H1 (cell line): ENCODE results near the gene SMCO1. TPM values are rescaled to one million over a fixed set of nuclear protein-coding genes. Genes with fewer than 3 reads are reported as not detected.

Source experiments
- CTCF ChIA-PET: fragments of 300-600 bp; sonication (Branson Sonifier 250); formaldehyde crosslinking; loops from one replicate; lab custom pipeline; 2021; ENCODE audit not compliant: partially characterized antibody; lab: Charles Lee
- POLR2A ChIA-PET: fragments of 300-600 bp; sonication (Branson Sonifier 250); formaldehyde crosslinking; loops from one replicate; lab custom pipeline; 2021; ENCODE audit warnings: inconsistent platforms; ENCODE audit not compliant: partially characterized antibody; lab: Charles Lee
- DNase-seq, 2 experiments: peaks; one replicate each; pipeline versions ENCODE4 v3.0.0 to v3.0.0-alpha.2; 2010 to 2022; ENCODE audit warnings: low spot score in 2 of 2, low read depth in 1 of 2, mixed read lengths in 1 of 2
- FAIRE-seq: peaks from 2 replicates; lab custom pipeline; 2011; peaks lifted over from hg19 to GRCh38; lab: Jason Lieb, UNC
- H2AFZ ChIP-seq: 2 replicates; pipeline ENCODE4 v1.8.1; 2012; ENCODE audit warnings: low read length, inconsistent platforms
- H2AK5ac ChIP-seq: 2 replicates; pipeline ENCODE4 v1.6.1; 2013; ENCODE audit warnings: low read depth, low read length
- H2BK120ac ChIP-seq: replicated peaks from 2 replicates; pipeline ENCODE3; 2013; ENCODE audit warnings: low read depth, low read length, inconsistent platforms
- H2BK12ac ChIP-seq: 2 replicates; pipeline ENCODE4 v1.6.1; 2013; ENCODE audit warnings: low read depth, low read length
- H2BK15ac ChIP-seq: 2 replicates; pipeline ENCODE4 v1.6.1; 2013; ENCODE audit warnings: low read length
- H2BK20ac ChIP-seq: 2 replicates; pipeline ENCODE4 v1.6.1; 2013; ENCODE audit warnings: low read length
- H2BK5ac ChIP-seq: 2 replicates; pipeline ENCODE4 v1.6.1; 2013; ENCODE audit warnings: low read depth, low read length
- H3K14ac ChIP-seq: 2 replicates; pipeline ENCODE4 v1.6.1; 2013; ENCODE audit warnings: inconsistent platforms; ENCODE audit not compliant: insufficient read length
- H3K18ac ChIP-seq: 2 replicates; pipeline ENCODE4 v1.6.1; 2013; ENCODE audit warnings: low read length; ENCODE audit errors: extremely low read depth
- H3K23ac ChIP-seq: 2 replicates; pipeline ENCODE4 v1.6.1; 2013; ENCODE audit warnings: inconsistent platforms; ENCODE audit not compliant: insufficient read length
- H3K23me2 ChIP-seq: 2 replicates; pipeline ENCODE4 v1.6.1; 2013; ENCODE audit warnings: low read depth, low read length
- H3K27ac ChIP-seq: 2 replicates; pipeline ENCODE4 v1.6.1; 2011; ENCODE audit warnings: low read depth, low read length, inconsistent platforms
- H3K27me3 ChIP-seq, 4 experiments: replicated peaks in 1 of 4; 1 replicate in 1 of 4; 2 replicates in 3 of 4; pipeline versions ENCODE4 v1.6.1 to v1.8.1; 2011 to 2013; ENCODE audit warnings: low read length in 3 of 4, mild to moderate bottlenecking in 3 of 4, inconsistent platforms in 2 of 4, mixed read lengths in 2 of 4, moderate library complexity in 1 of 4; ENCODE audit not compliant: control insufficient read depth in 3 of 4, insufficient read depth in 3 of 4; ENCODE audit errors: extremely low read depth in 1 of 4
- H3K36me3 ChIP-seq, 4 experiments: 2 replicates each; pipeline versions ENCODE4 v1.6.1 to v1.8.1; 2011 to 2013; ENCODE audit warnings: mild to moderate bottlenecking in 4 of 4, low read length in 3 of 4, moderate library complexity in 2 of 4, control low read depth in 1 of 4, inconsistent platforms in 1 of 4; ENCODE audit not compliant: insufficient read depth in 4 of 4, control insufficient read depth in 2 of 4
- H3K4ac ChIP-seq: replicated peaks from 2 replicates; pipeline ENCODE3; 2013; ENCODE audit warnings: low read length, low read depth, mixed read lengths, inconsistent platforms; ENCODE audit not compliant: insufficient read length
- H3K4me1 ChIP-seq, 4 experiments: replicated peaks in 1 of 4; 1 replicate in 1 of 4; 2 replicates in 3 of 4; pipeline versions ENCODE4 v1.6.1 to v1.8.1; 2011 to 2013; ENCODE audit warnings: low read length in 3 of 4, inconsistent platforms in 2 of 4, mixed read lengths in 1 of 4; ENCODE audit not compliant: insufficient read depth in 4 of 4, control insufficient read depth in 3 of 4
- H3K4me2 ChIP-seq, 2 experiments: 2 replicates each; pipeline versions ENCODE4 v1.6.1 to v1.8.1; 2011 to 2013; ENCODE audit warnings: low read depth in 2 of 2, low read length in 2 of 2, control low read depth in 1 of 2, inconsistent platforms in 1 of 2, mild to moderate bottlenecking in 1 of 2; ENCODE audit not compliant: insufficient read depth in 1 of 2
- H3K4me3 ChIP-seq, 4 experiments: fragments of 200-600, 300-600 bp in 1 of 4; sonication (generic), shearing (Covaris generic), sonication (Bioruptor Twin) in 1 of 4; 2 replicates each; pipeline versions ENCODE4 v1.5.1 to v1.8.1; 2011 to 2016; ENCODE audit warnings: low read length in 4 of 4, low read depth in 3 of 4, control low read depth in 2 of 4, inconsistent platforms in 2 of 4, mild to moderate bottlenecking in 2 of 4, mixed read lengths in 1 of 4, moderate library complexity in 1 of 4; ENCODE audit not compliant: insufficient read depth in 2 of 4; ENCODE audit errors: extremely low read depth in 1 of 4
- H3K56ac ChIP-seq: replicated peaks from 2 replicates; pipeline ENCODE3; 2013; ENCODE audit warnings: low read depth, mild to moderate bottlenecking, mixed read lengths, low read length, inconsistent platforms; ENCODE audit not compliant: insufficient read length
- H3K79me1 ChIP-seq: 2 replicates; pipeline ENCODE4 v1.6.1; 2013; ENCODE audit warnings: low read depth, low read length, control low read depth
- H3K79me2 ChIP-seq, 2 experiments: 2 replicates each; pipeline versions ENCODE4 v1.6.1 to v1.8.1; 2012 to 2013; ENCODE audit warnings: low read length in 2 of 2, mild to moderate bottlenecking in 2 of 2, inconsistent platforms in 1 of 2; ENCODE audit not compliant: insufficient read depth in 2 of 2, control insufficient read depth in 1 of 2
- H3K9ac ChIP-seq, 4 experiments: replicated peaks in 1 of 4; 1 replicate in 1 of 4; 2 replicates in 3 of 4; pipeline versions ENCODE4 v1.6.1 to v1.8.1; 2011 to 2013; ENCODE audit warnings: low read depth in 3 of 4, low read length in 3 of 4, control low read depth in 2 of 4, mild to moderate bottlenecking in 2 of 4, moderate library complexity in 2 of 4, inconsistent platforms in 1 of 4; ENCODE audit errors: extremely low read depth in 1 of 4
- H3K9me3 ChIP-seq, 2 experiments: 2 replicates each; pipeline versions ENCODE4 v1.6.1 to v1.8.1; 2012 to 2013; ENCODE audit warnings: mild to moderate bottlenecking in 2 of 2, moderate library complexity in 2 of 2, control low read depth in 1 of 2, inconsistent platforms in 1 of 2, low read depth in 1 of 2, low read length in 1 of 2, mixed read lengths in 1 of 2; ENCODE audit not compliant: insufficient read depth in 2 of 2
- H4K20me1 ChIP-seq, 2 experiments: replicated peaks in 1 of 2; 2 replicates each; pipeline versions ENCODE3 to v1.8.1; 2011 to 2013; ENCODE audit warnings: inconsistent platforms in 2 of 2, low read length in 2 of 2, mild to moderate bottlenecking in 1 of 2; ENCODE audit not compliant: insufficient read depth in 2 of 2, control insufficient read depth in 1 of 2
- H4K5ac ChIP-seq: 2 replicates; pipeline ENCODE4 v1.6.1; 2013; ENCODE audit warnings: low read length, low read depth, mixed read lengths, inconsistent platforms; ENCODE audit not compliant: insufficient read length
- H4K8ac ChIP-seq: 2 replicates; pipeline ENCODE4 v1.8.0; 2013; ENCODE audit warnings: mild to moderate bottlenecking, moderate library complexity, low read length, inconsistent platforms; ENCODE audit not compliant: insufficient read depth; ENCODE audit errors: extremely low read depth
- H4K91ac ChIP-seq: replicated peaks from 2 replicates; pipeline ENCODE3; 2013; ENCODE audit warnings: low read length, mixed read lengths, inconsistent platforms; ENCODE audit not compliant: insufficient read length
- CBX8 ChIP-seq: fragments of 300-800, 300-1000 bp; sonication (generic); IDR thresholded peaks from 2 replicates; pipeline ENCODE4 v1.7.1; 2016; ENCODE audit warnings: low read depth, low read length, borderline replicate concordance
- EZH2 ChIP-seq: fragments of 200-600 bp; sonication (generic); IDR thresholded peaks from 2 replicates; pipeline ENCODE4 v1.7.1; 2012; ENCODE audit warnings: low read depth, mild to moderate bottlenecking, moderate library complexity, low read length, inconsistent platforms; ENCODE audit not compliant: severe bottlenecking
- FOSL1 ChIP-seq: IDR thresholded peaks from 2 replicates; pipeline ENCODE4 v1.6.1; 2011; ENCODE audit warnings: mild to moderate bottlenecking, low read depth, low read length, moderate library complexity; ENCODE audit not compliant: insufficient read depth
- HDAC2 ChIP-seq, 2 experiments: fragments of 300-600 bp in 1 of 2; sonication (generic) in 1 of 2; IDR thresholded peaks; 2 replicates each; pipeline ENCODE4 v1.6.1; 2011 to 2012; ENCODE audit warnings: low read depth in 2 of 2, low read length in 2 of 2, mild to moderate bottlenecking in 2 of 2, moderate library complexity in 2 of 2, borderline replicate concordance in 1 of 2, inconsistent platforms in 1 of 2
- HDAC6 ChIP-seq: IDR thresholded peaks from one replicate; pipeline ENCODE4 v1.7.1; 2012; ENCODE audit warnings: low read depth, mild to moderate bottlenecking, inconsistent platforms, low read length, moderate library complexity
- MAFK ChIP-seq: IDR thresholded peaks from 2 replicates; pipeline ENCODE4 v1.6.1; 2012; ENCODE audit warnings: low read depth, mild to moderate bottlenecking, improper control_type of control experiment, low read length
- POU5F1 ChIP-seq: IDR thresholded peaks from 2 replicates; pipeline ENCODE4 v1.6.1; 2011; ENCODE audit warnings: low read depth, mild to moderate bottlenecking, low read length, moderate library complexity
- RNF2 ChIP-seq: fragments of 200-900, 300-1000 bp; sonication (generic); IDR thresholded peaks from 2 replicates; pipeline ENCODE4 v1.7.1; 2016; ENCODE audit warnings: borderline replicate concordance, low read depth, mild to moderate bottlenecking, antibody characterized with exemption, low read length; ENCODE audit not compliant: poor library complexity, severe bottlenecking; ENCODE audit errors: missing control alignments
- SUZ12 ChIP-seq: fragments of 200-600 bp; sonication (generic); IDR thresholded peaks from 2 replicates; pipeline ENCODE4 v1.6.1; 2012; ENCODE audit warnings: mild to moderate bottlenecking, inconsistent platforms, low read length, moderate library complexity, mixed read lengths
- YY1 ChIP-seq: IDR thresholded peaks from 2 replicates; pipeline ENCODE4 v1.6.1; 2011; ENCODE audit warnings: low read depth, mild to moderate bottlenecking, low read length
- polyA plus RNA-seq, 7 experiments: library from polyadenylated mRNA; depleted of rRNA in 3 of 7; stranded (reverse) in 5 of 7; unstranded in 2 of 7; fragments of >200 nt in 5 of 7; fragments of 200-250 nt in 2 of 7; gene quantifications; 1 replicate in 5 of 7; 2 replicates in 1 of 7; 4 replicates in 1 of 7; pipeline versions ENCODE4 v1.2.1 to v1.2.3, GENCODE V29; 2011 to 2013; ENCODE audit warnings: missing spikeins in 2 of 7, mixed read lengths in 2 of 7
- total RNA-seq: library from RNA; stranded (reverse); fragmentation: NEBNext Ultra II Directional; extraction: Animal tissue kit (Norgen Biotek cat#: 25700); gene quantifications from 2 replicates; pipeline ENCODE4 v1.2.1, GENCODE V29; 2021

The SMCO1 gene
- total and polyA plus RNA-seq, 2 of the 8 experiments (the other 6 are each of a cell fraction or from before 2014, with no cell fraction given) = 0.03 TPM; not detected in 1

- FAIRE-seq = no peak
- TF ChIP-seq HDAC2 (IDR thresholded peaks at IDR 0.05; ENCODE audit: borderline replicate concordance in 1 of 2, low read depth in 2 of 2, low read length in 2 of 2) (no peak), RNF2 (no peak), EZH2 (no peak), YY1 (no peak), CBX8 (no peak), POU5F1 (no peak), SUZ12 (no peak), MAFK (no peak), HDAC6 (no peak), FOSL1 (no peak)
- Histone ChIP-seq H3K23ac (no peak overlapping the region), H2BK12ac (no peak overlapping the region), H3K27ac (no peak overlapping the region), H3K18ac (no peak overlapping the region), H3K36me3 (peaks cover 0 to 19% (median 3%) of the 10 kb centered on the region in 4 experiments; a peak in 4 of 8 replicates), H3K27me3 (no peaks in the 10 kb centered on the region), H3K14ac (no peak overlapping the region), H4K20me1 (peaks cover 0 to 4% of the 10 kb centered on the region in 2 experiments), H3K9me3 (no peaks in the 10 kb centered on the region), H4K8ac (no peak overlapping the region), H3K4me1 (no peaks in the 10 kb centered on the region), H3K79me1 (no peaks in the 10 kb centered on the region; the same call in 1 of the 2 replicates), H4K91ac (no peak overlapping the region), H3K79me2 (no peaks in the 10 kb centered on the region), H2BK15ac (no peak overlapping the region), H2BK20ac (no peak overlapping the region), H3K4me3 (no peak overlapping the region), H4K5ac (no peak overlapping the region), H3K56ac (no peak overlapping the region), H2AK5ac (no peak overlapping the region), H3K9ac (no peak overlapping the region), H2AFZ (no peak overlapping the region), H3K23me2 (no peaks in the 10 kb centered on the region), H3K4me2 (no peak overlapping the region), H3K4ac (no peak overlapping the region), H2BK120ac (no peak overlapping the region), H2BK5ac (no peak overlapping the region)
- CTCF ChIA-PET = no interaction called here
- POLR2A ChIA-PET = interaction anchor here (6.3 kb wide), 1 partner anchor 10 kb away, joined by 27 read pairs; the partner anchor contains the start of genes FBXO45 and WDR53
- DNase-seq = no peak
These were observed 43.3 kb upstream of the SMCO1 start for GRCh38 chr3:196558476-196558875.
